HG03521 (cell line): ENCODE results near the gene NEK1.

Experiments used
- ATAC-seq: cut with Tn5 transposase; IDR thresholded peaks from one replicate; pipeline ENCODE4 v1.9.1; 2021; ENCODE audit warnings: mild to moderate bottlenecking, moderate library complexity; ENCODE audit not compliant: unreplicated experiment

The NEK1 gene

GRCh38 chr4:169376421-169376820 is 236.0 kb downstream of the NEK1 start:
- no peak for ATAC-seq

- no peak for ATAC-seq
These were observed 239.6 kb downstream of the NEK1 start for GRCh38 chr4:169372791-169373190.

GRCh38 chr4:169369634-169370033 is 242.7 kb downstream of the NEK1 start:
- ATAC-seq, result no peak

DNA sequence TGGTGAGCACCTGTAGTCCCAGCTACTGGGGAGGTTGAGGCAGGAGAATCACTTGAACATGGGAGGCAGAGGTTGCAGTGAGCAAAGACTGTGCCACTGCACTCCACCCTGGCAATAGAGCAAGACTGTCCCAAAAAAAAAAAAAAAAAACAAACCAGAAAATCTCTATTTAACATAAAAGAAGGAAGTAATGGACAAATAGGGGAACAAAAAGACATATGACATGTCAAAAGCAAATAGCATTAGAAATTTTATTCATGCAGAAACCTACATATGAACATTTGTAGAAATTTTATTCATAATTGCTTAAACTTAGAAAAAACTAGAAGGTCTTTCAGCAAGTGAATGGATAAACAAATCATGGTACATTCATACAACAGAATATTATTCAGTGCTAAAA is 244.6 kb downstream of the NEK1 start:
- no peak for ATAC-seq

- ATAC-seq, result no peak
These were observed 245.6 kb downstream of the NEK1 start for GRCh38 chr4:169366821-169367220.

DNA sequence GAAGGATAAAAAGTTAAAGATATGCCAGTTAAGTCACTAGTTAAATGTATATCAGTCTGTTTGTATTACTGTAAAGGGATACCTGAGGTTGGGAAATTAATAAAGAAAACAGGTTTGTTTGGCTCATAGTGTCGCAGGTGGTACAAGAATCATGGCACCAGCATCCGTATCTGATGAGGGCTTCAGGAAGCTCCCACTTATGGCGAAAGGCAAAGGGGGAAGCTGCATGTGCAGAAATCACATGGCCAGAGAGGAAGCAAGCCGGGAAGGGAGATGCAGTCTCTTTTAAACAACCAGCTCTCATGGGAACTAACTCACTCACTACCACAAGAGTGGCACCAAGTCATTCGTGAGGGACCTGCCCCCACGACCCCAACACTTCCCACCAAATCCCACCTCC is 249.8 kb downstream of the NEK1 start:
- no peak for ATAC-seq

- no peak for ATAC-seq
These were observed 250.6 kb downstream of the NEK1 start for GRCh38 chr4:169361756-169362155.

DNA sequence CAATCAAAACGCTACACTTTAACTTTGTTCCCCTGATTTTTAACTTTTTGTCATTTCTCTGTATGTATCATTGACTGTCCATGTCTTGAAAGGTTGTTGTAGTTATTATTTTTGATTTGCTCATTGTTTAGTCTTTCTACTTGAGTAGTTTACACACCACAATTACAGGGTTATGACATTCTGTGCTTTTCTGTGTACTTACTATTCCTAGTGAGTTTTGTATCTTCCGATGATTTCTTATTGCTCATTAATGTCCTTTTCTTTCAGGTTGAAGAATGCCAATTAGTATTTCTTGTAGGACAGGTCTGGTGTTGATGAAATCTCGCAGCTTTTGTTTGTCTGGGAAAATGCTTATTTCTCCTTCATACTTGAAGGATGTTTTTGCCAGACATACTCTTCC is 252.4 kb downstream of the NEK1 start:
- ATAC-seq, result no peak

DNA sequence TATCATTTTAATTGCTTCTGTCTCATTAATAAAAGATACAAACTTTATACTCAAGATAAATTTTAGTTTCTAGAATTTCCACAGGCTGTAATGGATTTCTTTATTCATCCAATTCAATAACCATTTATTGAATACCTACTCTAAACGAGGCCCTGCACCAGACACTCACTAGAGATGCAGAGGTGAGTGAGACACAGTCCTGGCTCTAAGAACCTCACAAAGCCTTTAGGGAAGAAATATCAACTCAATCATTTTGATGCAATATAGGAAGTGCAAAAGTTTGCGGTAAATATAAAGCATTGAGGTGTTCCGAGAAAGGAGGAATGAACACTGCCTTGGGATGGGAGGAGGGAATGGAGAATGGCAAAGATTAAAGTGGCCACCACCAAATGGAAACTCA is 260.0 kb downstream of the NEK1 start:
- ATAC-seq, result no peak

DNA sequence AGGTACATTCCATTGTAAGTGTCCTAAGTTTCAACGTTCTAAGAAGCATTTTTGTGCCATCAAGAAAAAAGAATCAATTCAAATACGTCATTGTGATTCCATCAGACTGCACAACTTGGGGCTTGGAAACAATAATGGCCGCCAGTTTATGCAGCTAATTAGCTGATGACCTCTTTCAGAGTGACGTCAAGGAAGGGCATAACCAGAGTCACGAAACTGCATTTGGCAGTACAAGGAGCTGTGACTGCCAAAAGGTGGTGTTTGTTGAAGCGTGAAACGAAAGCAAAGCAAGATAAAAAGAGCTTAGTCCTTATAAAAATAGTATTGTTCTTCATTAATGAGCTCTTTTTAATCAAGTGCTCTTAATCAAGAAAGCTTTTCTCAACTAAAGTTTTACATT is 260.5 kb downstream of the NEK1 start:
- no peak for ATAC-seq

GRCh38 chr4:169348541-169348940 is 263.8 kb downstream of the NEK1 start:
- no peak for ATAC-seq

DNA sequence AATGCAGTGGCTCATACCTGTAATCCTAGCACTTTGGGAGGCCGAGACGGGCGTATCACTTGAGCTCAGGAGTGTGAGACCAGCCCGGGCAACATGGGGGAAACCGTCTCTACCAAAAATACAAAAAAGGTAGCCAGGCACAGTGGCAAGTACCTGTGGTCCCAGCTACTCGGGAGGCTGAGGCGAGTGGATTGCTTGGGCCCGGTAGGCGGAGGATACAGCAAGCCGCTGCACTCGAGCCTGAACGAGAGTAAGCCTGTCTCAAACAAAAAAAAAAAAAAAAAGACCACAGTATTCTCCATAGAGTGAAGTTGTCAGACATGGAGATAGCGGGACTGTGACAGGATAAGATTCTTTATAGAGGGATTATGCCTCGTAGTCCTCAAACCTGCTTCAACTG is 265.5 kb downstream of the NEK1 start:
- ATAC-seq, result no peak

GRCh38 chr4:169345316-169345721 is 267.1 kb downstream of the NEK1 start:
- ATAC-seq, result no peak
